Measurements from ENCODE around the gene PRSS50.

The PRSS50 gene

GRCh38 chr3:46679681-46680080, 38.0 kb downstream of the PRSS50 start:
- no peak overlapping the region for H3K27ac ChIP-seq (ENCODE audit: low read length)
- H3K9me3 ChIP-seq (ENCODE audit: insufficient read depth, low read length, severe bottlenecking): no peaks in the 10 kb centered on the region
- TF ChIP-seq EZH2 (IDR thresholded peaks at IDR 0.05; ENCODE audit: borderline replicate concordance, low read depth, low read length, severe bottlenecking) (no peak), CTCF (IDR thresholded peaks at IDR 0.05; ENCODE audit: borderline replicate concordance, extremely low read depth, low read length, poor library complexity, severe bottlenecking) (no peak)
- ATAC-seq (ENCODE audit: insufficient read depth, low read depth) (no peak), DNase-seq (no peak)
- no peaks in the 10 kb centered on the region for H3K79me2 ChIP-seq (ENCODE audit: insufficient read depth, low read length)
- H3K27me3 ChIP-seq (ENCODE audit: insufficient read depth, low read length, poor library complexity): no peaks in the 10 kb centered on the region
- H3K4me1 ChIP-seq (ENCODE audit: insufficient read depth, low read length): no peaks in the 10 kb centered on the region
- H3K4me3 ChIP-seq (ENCODE audit: low read depth in 1 of 2, low read length in 2 of 2): no peak overlapping the region
- H3K4me2 ChIP-seq (ENCODE audit: insufficient read depth, low read length): no peak overlapping the region
- H2AFZ ChIP-seq (ENCODE audit: low read depth, low read length): no peak overlapping the region
- no peaks in the 10 kb centered on the region for H3K36me3 ChIP-seq (ENCODE audit: insufficient read depth, low read length)
- H3K9ac ChIP-seq (ENCODE audit: low read depth, low read length): no peak overlapping the region
- no peaks in the 10 kb centered on the region for H4K20me1 ChIP-seq (ENCODE audit: insufficient read depth, low read length)

- Histone ChIP-seq H3K36me3 (ENCODE audit: insufficient read depth, low read length) (no peaks in the 10 kb centered on the region), H3K9me3 (ENCODE audit: insufficient read depth, low read length, severe bottlenecking) (no peaks in the 10 kb centered on the region), H2AFZ (ENCODE audit: low read depth, low read length) (no peak overlapping the region), H3K79me2 (ENCODE audit: insufficient read depth, low read length) (no peaks in the 10 kb centered on the region), H3K27me3 (ENCODE audit: insufficient read depth, low read length, poor library complexity) (no peaks in the 10 kb centered on the region), H3K27ac (ENCODE audit: low read length) (no peak overlapping the region), H3K9ac (ENCODE audit: low read depth, low read length) (no peak overlapping the region), H3K4me2 (ENCODE audit: insufficient read depth, low read length) (no peak overlapping the region), H4K20me1 (ENCODE audit: insufficient read depth, low read length) (no peaks in the 10 kb centered on the region), H3K4me1 (ENCODE audit: insufficient read depth, low read length) (no peaks in the 10 kb centered on the region), H3K4me3 (ENCODE audit: low read depth in 1 of 2, low read length in 2 of 2) (no peak overlapping the region)
- TF ChIP-seq EZH2 (IDR thresholded peaks at IDR 0.05; ENCODE audit: borderline replicate concordance, low read depth, low read length, severe bottlenecking) (no peak), CTCF (IDR thresholded peaks at IDR 0.05; ENCODE audit: borderline replicate concordance, extremely low read depth, low read length, poor library complexity, severe bottlenecking) (no peak)
- DNase-seq (no peak), ATAC-seq (ENCODE audit: insufficient read depth, low read depth) (no peak)
Observed at GRCh38 chr3:46678280-46678679, 39.4 kb downstream of the PRSS50 start.

- Histone ChIP-seq H3K4me3 (ENCODE audit: low read depth in 1 of 2, low read length in 2 of 2) (no peak overlapping the region), H3K4me2 (ENCODE audit: insufficient read depth, low read length) (no peak overlapping the region), H3K27ac (ENCODE audit: low read length) (no peak overlapping the region), H4K20me1 (ENCODE audit: insufficient read depth, low read length) (no peaks in the 10 kb centered on the region), H3K4me1 (ENCODE audit: insufficient read depth, low read length) (no peaks in the 10 kb centered on the region), H3K9me3 (ENCODE audit: insufficient read depth, low read length, severe bottlenecking) (no peaks in the 10 kb centered on the region), H3K36me3 (ENCODE audit: insufficient read depth, low read length) (no peaks in the 10 kb centered on the region), H3K27me3 (ENCODE audit: insufficient read depth, low read length, poor library complexity) (no peaks in the 10 kb centered on the region), H2AFZ (ENCODE audit: low read depth, low read length) (no peak overlapping the region), H3K79me2 (ENCODE audit: insufficient read depth, low read length) (no peaks in the 10 kb centered on the region), H3K9ac (ENCODE audit: low read depth, low read length) (no peak overlapping the region)
- TF ChIP-seq CTCF (IDR thresholded peaks at IDR 0.05; ENCODE audit: borderline replicate concordance, extremely low read depth, low read length, poor library complexity, severe bottlenecking) (no peak), EZH2 (IDR thresholded peaks at IDR 0.05; ENCODE audit: borderline replicate concordance, low read depth, low read length, severe bottlenecking) (no peak)
- DNase-seq (no peak), ATAC-seq (ENCODE audit: insufficient read depth, low read depth) (no peak)
Observed at GRCh38 chr3:46677411-46677726, 40.3 kb downstream of the PRSS50 start.
